HL-60 (cell line): ENCODE measurements around the gene CD99.
A peak's percentile ranks its signal among the peaks of the same experiment; 100 is the strongest.

Experiments used
- DNase-seq, 2 experiments: peaks; one replicate each; pipeline ENCODE4 v3.0.0-alpha.2; 2010 to 2020; ENCODE audit warnings: low read depth in 1 of 2, low spot score in 1 of 2
- H3K27ac ChIP-seq: fragments of 250-450 bp; sonication (Bioruptor Pico); replicated peaks from 2 replicates; pipeline ENCODE4 v1.5.1; 2020; ENCODE audit warnings: mild to moderate bottlenecking, moderate library complexity
- H3K27me3 ChIP-seq: fragments of 250-450 bp; sonication (Bioruptor Pico); 2 replicates; pipeline ENCODE4 v1.5.1; 2021; ENCODE audit warnings: mild to moderate bottlenecking, moderate library complexity; ENCODE audit not compliant: insufficient read depth, poor library complexity, severe bottlenecking
- H3K4me3 ChIP-seq: replicated peaks from 2 replicates; pipeline ENCODE4 v1.5.1; 2011; ENCODE audit warnings: mild to moderate bottlenecking, control low read depth, low read length; ENCODE audit not compliant: insufficient read depth
- GABPA ChIP-seq: IDR thresholded peaks from 2 replicates; pipeline ENCODE4 v1.6.1; 2012; ENCODE audit warnings: low read depth
- POLR2AphosphoS5 ChIP-seq: IDR thresholded peaks from 2 replicates; pipeline ENCODE4 v1.6.1; 2012; ENCODE audit warnings: low read depth
- SPI1 ChIP-seq: IDR thresholded peaks from 2 replicates; pipeline ENCODE4 v1.6.1; 2012; ENCODE audit warnings: low read depth, mild to moderate bottlenecking, borderline replicate concordance
- TF ChIP-seq, protein P1 (sequence below): IDR thresholded peaks from one replicate; pipeline ENCODE4 v1.5.1; 2011; ENCODE audit warnings: low read length, control low read depth, inconsistent platforms; ENCODE audit not compliant: insufficient read depth
- TF ChIP-seq, protein P2 (sequence below): IDR thresholded peaks from 2 replicates; pipeline ENCODE4 v1.6.1; 2012; ENCODE audit warnings: low read depth; ENCODE audit not compliant: insufficient replicate concordance

CD99 gene

GRCh38 chrX:2643880-2644279 lies 47.2 kb upstream of the CD99 start:
- no peak overlapping the region for H3K4me3 ChIP-seq
- no peak for DNase-seq
- no peaks in the 10 kb centered on the region for H3K27me3 ChIP-seq
- no peak overlapping the region for H3K27ac ChIP-seq
- TF ChIP-seq GABPA (no peak), SPI1 (peak; percentile 66)

DNA sequence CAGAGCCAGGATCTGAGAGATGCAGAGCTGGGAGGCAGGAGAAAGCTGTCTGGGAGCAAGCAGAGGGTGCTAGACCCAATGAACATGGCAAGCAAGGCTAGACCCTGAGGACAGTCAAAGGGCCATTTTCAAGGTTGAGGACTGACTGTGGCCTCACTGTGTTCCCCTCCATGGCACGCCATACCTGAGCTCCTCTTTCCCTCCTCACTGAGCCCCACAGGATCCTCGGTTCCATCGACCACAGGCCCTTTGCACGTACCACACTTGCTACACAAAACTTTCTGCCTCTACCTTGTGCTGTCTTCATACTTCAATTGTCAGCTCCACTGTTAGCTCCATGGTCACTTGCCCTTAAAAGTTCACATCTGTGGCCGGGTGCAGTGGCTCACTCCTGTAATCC lies 45.5 kb upstream of the CD99 start:
- TF ChIP-seq SPI1 (no peak), POLR2AphosphoS5 (no peak), GABPA (no peak)
- TF ChIP-seq, protein P1, sequence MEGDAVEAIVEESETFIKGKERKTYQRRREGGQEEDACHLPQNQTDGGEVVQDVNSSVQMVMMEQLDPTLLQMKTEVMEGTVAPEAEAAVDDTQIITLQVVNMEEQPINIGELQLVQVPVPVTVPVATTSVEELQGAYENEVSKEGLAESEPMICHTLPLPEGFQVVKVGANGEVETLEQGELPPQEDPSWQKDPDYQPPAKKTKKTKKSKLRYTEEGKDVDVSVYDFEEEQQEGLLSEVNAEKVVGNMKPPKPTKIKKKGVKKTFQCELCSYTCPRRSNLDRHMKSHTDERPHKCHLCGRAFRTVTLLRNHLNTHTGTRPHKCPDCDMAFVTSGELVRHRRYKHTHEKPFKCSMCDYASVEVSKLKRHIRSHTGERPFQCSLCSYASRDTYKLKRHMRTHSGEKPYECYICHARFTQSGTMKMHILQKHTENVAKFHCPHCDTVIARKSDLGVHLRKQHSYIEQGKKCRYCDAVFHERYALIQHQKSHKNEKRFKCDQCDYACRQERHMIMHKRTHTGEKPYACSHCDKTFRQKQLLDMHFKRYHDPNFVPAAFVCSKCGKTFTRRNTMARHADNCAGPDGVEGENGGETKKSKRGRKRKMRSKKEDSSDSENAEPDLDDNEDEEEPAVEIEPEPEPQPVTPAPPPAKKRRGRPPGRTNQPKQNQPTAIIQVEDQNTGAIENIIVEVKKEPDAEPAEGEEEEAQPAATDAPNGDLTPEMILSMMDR = no peak
- TF ChIP-seq, protein P2, sequence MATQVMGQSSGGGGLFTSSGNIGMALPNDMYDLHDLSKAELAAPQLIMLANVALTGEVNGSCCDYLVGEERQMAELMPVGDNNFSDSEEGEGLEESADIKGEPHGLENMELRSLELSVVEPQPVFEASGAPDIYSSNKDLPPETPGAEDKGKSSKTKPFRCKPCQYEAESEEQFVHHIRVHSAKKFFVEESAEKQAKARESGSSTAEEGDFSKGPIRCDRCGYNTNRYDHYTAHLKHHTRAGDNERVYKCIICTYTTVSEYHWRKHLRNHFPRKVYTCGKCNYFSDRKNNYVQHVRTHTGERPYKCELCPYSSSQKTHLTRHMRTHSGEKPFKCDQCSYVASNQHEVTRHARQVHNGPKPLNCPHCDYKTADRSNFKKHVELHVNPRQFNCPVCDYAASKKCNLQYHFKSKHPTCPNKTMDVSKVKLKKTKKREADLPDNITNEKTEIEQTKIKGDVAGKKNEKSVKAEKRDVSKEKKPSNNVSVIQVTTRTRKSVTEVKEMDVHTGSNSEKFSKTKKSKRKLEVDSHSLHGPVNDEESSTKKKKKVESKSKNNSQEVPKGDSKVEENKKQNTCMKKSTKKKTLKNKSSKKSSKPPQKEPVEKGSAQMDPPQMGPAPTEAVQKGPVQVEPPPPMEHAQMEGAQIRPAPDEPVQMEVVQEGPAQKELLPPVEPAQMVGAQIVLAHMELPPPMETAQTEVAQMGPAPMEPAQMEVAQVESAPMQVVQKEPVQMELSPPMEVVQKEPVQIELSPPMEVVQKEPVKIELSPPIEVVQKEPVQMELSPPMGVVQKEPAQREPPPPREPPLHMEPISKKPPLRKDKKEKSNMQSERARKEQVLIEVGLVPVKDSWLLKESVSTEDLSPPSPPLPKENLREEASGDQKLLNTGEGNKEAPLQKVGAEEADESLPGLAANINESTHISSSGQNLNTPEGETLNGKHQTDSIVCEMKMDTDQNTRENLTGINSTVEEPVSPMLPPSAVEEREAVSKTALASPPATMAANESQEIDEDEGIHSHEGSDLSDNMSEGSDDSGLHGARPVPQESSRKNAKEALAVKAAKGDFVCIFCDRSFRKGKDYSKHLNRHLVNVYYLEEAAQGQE = no peak

DNA sequence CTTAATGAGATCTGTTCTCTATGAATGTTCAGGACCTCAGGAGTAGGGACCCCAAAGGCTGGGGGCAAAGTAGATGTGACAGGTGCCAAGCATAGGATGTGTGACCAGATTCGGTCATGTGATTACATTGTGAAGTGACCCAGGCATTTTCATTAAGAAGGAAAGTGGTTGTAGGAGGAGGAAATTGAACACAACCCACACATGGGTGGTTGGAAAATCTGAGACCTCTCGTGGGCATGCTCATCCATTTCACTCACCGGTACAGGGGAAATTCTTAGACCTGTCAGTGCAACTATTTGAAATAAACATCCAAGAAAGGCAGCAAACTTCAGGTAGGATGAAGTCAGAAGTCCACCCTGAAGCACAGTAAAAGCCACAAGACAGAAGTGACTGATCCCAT lies 43.5 kb upstream of the CD99 start:
- TF ChIP-seq, protein P2 = no peak
- TF ChIP-seq SPI1 (no peak), GABPA (no peak), POLR2AphosphoS5 (no peak)
- TF ChIP-seq, protein P1 = no peak
- Histone ChIP-seq H3K27ac (no peak overlapping the region), H3K27me3 (no peaks in the 10 kb centered on the region), H3K4me3 (no peak overlapping the region)
- DNase-seq = no peak

More for the DNA sequence above, 45.5 kb upstream of the CD99 start:
- no peak for DNase-seq
- H3K4me3 ChIP-seq = no peak overlapping the region
- H3K27ac ChIP-seq = no peak overlapping the region
- no peaks in the 10 kb centered on the region for H3K27me3 ChIP-seq

GRCh38 chrX:2650037-2650436 lies 41.1 kb upstream of the CD99 start:
- TF ChIP-seq GABPA (no peak), SPI1 (no peak), POLR2AphosphoS5 (no peak)
- TF ChIP-seq, protein P2 = no peak
- TF ChIP-seq, protein P1 = no peak
- no peaks in the 10 kb centered on the region for H3K27me3 ChIP-seq
- H3K27ac ChIP-seq = no peak overlapping the region
- DNase-seq = no peak
- H3K4me3 ChIP-seq = no peak overlapping the region
